HG02588 (cell line): ENCODE results near the gene SLC17A6.

Source experiments
- ATAC-seq: cut with Tn5 transposase; IDR thresholded peaks from one replicate; pipeline ENCODE4 v1.9.1; 2021; ENCODE audit warnings: mild to moderate bottlenecking, moderate library complexity; ENCODE audit not compliant: unreplicated experiment

SLC17A6 gene

GRCh38 chr11:22389526-22390282, 51.5 kb downstream of the SLC17A6 start:
- no peak for ATAC-seq

- ATAC-seq = no peak
These were observed 52.1 kb downstream of the SLC17A6 start for GRCh38 chr11:22390283-22390655.

- ATAC-seq = no peak
These were observed 54.4 kb downstream of the SLC17A6 start for GRCh38 chr11:22392561-22392960.

- no peak for ATAC-seq
These were observed 67.2 kb downstream of the SLC17A6 start for GRCh38 chr11:22405377-22405776.

GRCh38 chr11:22407267-22407666, 69.1 kb downstream of the SLC17A6 start:
- no peak for ATAC-seq

GRCh38 chr11:22407921-22408320, 69.7 kb downstream of the SLC17A6 start:
- no peak for ATAC-seq

- no peak for ATAC-seq
These were observed 77.3 kb downstream of the SLC17A6 start for GRCh38 chr11:22415476-22415875.

- ATAC-seq = no peak
These were observed 78.3 kb downstream of the SLC17A6 start for GRCh38 chr11:22416462-22416861.

- no peak for ATAC-seq
These were observed 88.7 kb downstream of the SLC17A6 start for GRCh38 chr11:22426915-22427314.
